ENCODE data around the gene UBE2G2. TPM values are rescaled to one million over a fixed set of nuclear protein-coding genes. Genes with fewer than 3 reads are reported as not detected.

UBE2G2 gene
- total RNA-seq, 1 experiment from 2014 or later: 121 TPM

GRCh38 chr21:44767834-44768831 lies 33.5 kb downstream of the UBE2G2 start:
- Histone ChIP-seq H3K4me1 (ENCODE audit: insufficient read depth, low read length) (no peaks in the 10 kb centered on the region; the same call in 1 of the 2 replicates), H4K91ac (ENCODE audit: insufficient read length, low read depth, low read length) (peak overlapping the region; percentile 22), H2BK12ac (ENCODE audit: insufficient read length, low read depth, low read length) (no peak overlapping the region), H3K27me3 (ENCODE audit: insufficient read depth, low read length) (no peaks in the 10 kb centered on the region), H3K9ac (ENCODE audit: extremely low read depth, insufficient read length, low read length) (no peak overlapping the region), H4K8ac (replicated peaks; ENCODE audit: insufficient read length, low read depth, low read length) (no peak overlapping the region), H2BK120ac (ENCODE audit: low read depth, low read length, poor library complexity, severe bottlenecking) (no peak overlapping the region), H3K14ac (ENCODE audit: insufficient read depth, low read length) (peak overlapping the region; percentile 22; the same call in 1 of the 2 replicates), H3T11ph (ENCODE audit: low read length) (no peak overlapping the region), H3K23ac (ENCODE audit: insufficient read length, low read depth, low read length) (no peak overlapping the region), H2AK5ac (ENCODE audit: insufficient read length, low read length) (no peak overlapping the region), H3K79me2 (ENCODE audit: insufficient read depth, low read length) (no peaks in the 10 kb centered on the region), H2BK15ac (ENCODE audit: low read depth, low read length) (no peak overlapping the region), H3K4me2 (ENCODE audit: insufficient read depth, insufficient read length, low read length) (no peak overlapping the region), H3K79me1 (ENCODE audit: insufficient read depth, low read depth, low read length, poor library complexity, severe bottlenecking) (no peaks in the 10 kb centered on the region), H2BK5ac (ENCODE audit: insufficient read length, low read length) (no peak overlapping the region), H2BK20ac (ENCODE audit: low read depth, low read length, poor library complexity, severe bottlenecking) (no peak overlapping the region), H3K27ac (ENCODE audit: insufficient read length, low read depth, low read length) (no peak overlapping the region), H3K9me3 (ENCODE audit: control insufficient read depth, low read depth, low read length) (no peaks in the 10 kb centered on the region), H4K5ac (ENCODE audit: insufficient read length, low read depth, low read length) (no peak overlapping the region), H3K4ac (ENCODE audit: low read depth, low read length) (no peak overlapping the region), H3K23me2 (ENCODE audit: insufficient read length, low read depth, low read length, poor library complexity, severe bottlenecking) (no peaks in the 10 kb centered on the region), H2AFZ (ENCODE audit: low read length) (no peak overlapping the region), H3K18ac (ENCODE audit: insufficient read length, low read depth, low read length) (peak overlapping the region; percentile 51), H3K56ac (ENCODE audit: insufficient read length, low read depth, low read length) (no peak overlapping the region), H4K20me1 (ENCODE audit: control insufficient read depth, insufficient read depth, insufficient read length) (no peaks in the 10 kb centered on the region)
- Mint-ChIP-seq H3K27me3 (ENCODE audit: low read depth) (no peaks in the 10 kb centered on the region), H3K4me3 (no peak overlapping the region), H3K27ac (peak overlapping the region; percentile 52 to 95 (median 91); a peak in 4 of 7 replicates), H3K36me3 (ENCODE audit: insufficient read depth in 1 of 3, low read depth in 3 of 3) (peaks cover 20 to 45% (median 40%) of the 10 kb centered on the region in 3 experiments), H3K4me1 (peaks cover 41 to 50% of the 10 kb centered on the region in 2 experiments), H3K9me3 (no peaks in the 10 kb centered on the region)
- peak; percentile 75 for DNase-seq
- WGBS (ENCODE audit: extremely low coverage, insufficient read length, low lambda C conversion rate): no CpG with 5 or more reads among the region's 30 CpGs
- no peak for TF ChIP-seq CTCF (conservative IDR thresholded peaks at IDR 0.05)

Data from H9 (cell line).